CD4-positive, alpha-beta T cell (primary cell): ENCODE data around the gene SORT1. TPM values are rescaled to one million over a fixed set of nuclear protein-coding genes. Genes with fewer than 3 reads are reported as not detected.

Source experiments
- ATAC-seq: fragments of 200-7000 bp; cut with Tn5 transposase; one replicate; pipeline ENCODE4 v1.10.0; 2022; ENCODE audit warnings: mild to moderate bottlenecking; ENCODE audit not compliant: poor library complexity
- CTCF ChIA-PET: fragments of 350-600 bp; sonication (Branson Sonifier 250); formaldehyde crosslinking; loops from one replicate; lab custom pipeline; 2021; ENCODE audit warnings: antibody characterized with exemption, inconsistent platforms; lab: Charles Lee
- POLR2A ChIA-PET: fragments of 350-600 bp; sonication (Branson Sonifier 250); formaldehyde crosslinking; loops from one replicate; lab custom pipeline; 2021; ENCODE audit warnings: antibody characterized with exemption, inconsistent platforms; lab: Charles Lee
- DNase-seq, 14 experiments: peaks; one replicate each; pipeline ENCODE4 v3.0.0-alpha.2; 2013 to 2020; ENCODE audit warnings: mixed read lengths in 2 of 14
- H3K27ac ChIP-seq, 2 donors: one replicate each; pipeline versions ENCODE4 v1.5.1 to v1.7.0; 2013; ENCODE audit warnings: low read length in 2 of 2, low read depth in 1 of 2, mild to moderate bottlenecking in 1 of 2
- H3K27me3 ChIP-seq, 2 experiments: 1 replicate in 1 of 2; 2 replicates in 1 of 2; pipeline versions ENCODE4 v1.6.1 to v1.7.0; 2013; ENCODE audit warnings: low read length in 2 of 2, control low read depth in 1 of 2, mild to moderate bottlenecking in 1 of 2, moderate library complexity in 1 of 2; ENCODE audit not compliant: insufficient read depth in 2 of 2, control insufficient read depth in 1 of 2
- H3K36me3 ChIP-seq: one replicate; pipeline ENCODE4 v1.6.1; 2013; ENCODE audit warnings: low read length, control low read depth; ENCODE audit not compliant: insufficient read depth
- H3K4me1 ChIP-seq: one replicate; pipeline ENCODE4 v1.6.1; 2013; ENCODE audit warnings: low read length, control low read depth; ENCODE audit not compliant: insufficient read depth
- H3K4me3 ChIP-seq: one replicate; pipeline ENCODE4 v1.5.1; 2013; ENCODE audit warnings: mild to moderate bottlenecking, low read length, moderate library complexity
- H3K9me3 ChIP-seq, 2 experiments: 1 replicate in 1 of 2; 2 replicates in 1 of 2; pipeline versions ENCODE4 v1.6.1 to v1.7.0; 2013; ENCODE audit warnings: low read length in 2 of 2, mild to moderate bottlenecking in 2 of 2, control low read depth in 1 of 2, moderate library complexity in 1 of 2; ENCODE audit not compliant: control insufficient read depth in 1 of 2, insufficient read depth in 1 of 2
- H3K27ac Mint-ChIP-seq: one replicate; pipeline ENCODE4 v1.8.0; 2020; ENCODE audit warnings: mixed read lengths
- H3K27me3 Mint-ChIP-seq: one replicate; pipeline ENCODE4 v1.8.0; 2021; ENCODE audit warnings: mixed read lengths
- H3K36me3 Mint-ChIP-seq: one replicate; pipeline ENCODE4 v1.8.0; 2021; ENCODE audit warnings: low read depth, mixed read lengths
- H3K4me1 Mint-ChIP-seq: one replicate; pipeline ENCODE4 v1.8.0; 2021; ENCODE audit warnings: low read depth, mixed read lengths
- H3K4me3 Mint-ChIP-seq: one replicate; pipeline ENCODE4 v1.8.0; 2020; ENCODE audit warnings: mild to moderate bottlenecking, mixed read lengths
- H3K9me3 Mint-ChIP-seq: one replicate; pipeline ENCODE4 v1.8.0; 2020; ENCODE audit warnings: mixed read lengths
- intact Hi-C, 2 experiments: fragments of 100-400 bp; cut with DNase I in 1 of 2; cut with micrococcal nuclease in 1 of 2; formaldehyde crosslinking; loops; one replicate each; pipeline versions ENCODE4 v1.15.1 to v1.9.0; 2023 to 2025; cut with DNase I, micrococcal nuclease
- total RNA-seq, 174 experiments: library from RNA in 2 of 174; stranded (reverse) in 2 of 174; gene quantifications; one replicate each; pipeline ENCODE4 v1.2.3 and lab custom pipeline; 2021 to 2026
- TF ChIP-seq, protein P1 (sequence below): fragments of 200-600 bp; IDR thresholded peaks from one replicate; pipeline ENCODE4 v1.8.0; 2022; ENCODE audit warnings: antibody characterized with exemption, mild to moderate bottlenecking

Gene SORT1
- total RNA-seq, 2 experiments from 2014 or later: 0.22 to 0.73 TPM

DNA sequence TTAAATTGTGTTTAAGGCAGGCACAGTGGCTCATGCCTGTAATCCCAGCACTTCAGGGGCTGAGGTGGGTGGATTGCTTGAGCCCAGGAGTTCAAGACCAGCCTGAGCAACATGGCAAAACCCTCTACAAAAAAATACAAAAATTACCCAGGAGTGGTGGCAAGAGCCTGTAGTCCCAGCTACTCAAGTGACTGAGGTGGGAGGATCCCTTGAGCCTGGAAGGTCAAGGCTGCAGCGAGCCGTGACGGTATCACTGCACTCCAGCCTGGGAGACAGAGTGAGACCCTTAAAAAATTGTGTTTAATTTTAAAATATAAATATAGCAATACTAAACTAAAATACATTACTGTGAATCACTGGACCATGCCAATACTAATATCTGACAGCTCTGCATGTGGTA is 42.8 kb downstream of the SORT1 start:
- ATAC-seq: no peak
- H3K4me1 ChIP-seq: no peaks in the 10 kb centered on the region
- H3K36me3 ChIP-seq: no peaks in the 10 kb centered on the region
- DNase-seq: no peak
- H3K9me3 ChIP-seq: no peaks in the 10 kb centered on the region
- intact Hi-C loops: no loop called here
- no peak overlapping the region for H3K4me3 Mint-ChIP-seq
- no peaks in the 10 kb centered on the region for H3K36me3 Mint-ChIP-seq
- no peaks in the 10 kb centered on the region for H3K9me3 Mint-ChIP-seq
- ChIA-PET POLR2A (no interaction called here), CTCF (no interaction called here)
- peaks cover 5% of the 10 kb centered on the region for H3K4me1 Mint-ChIP-seq
- no peak overlapping the region for H3K27ac Mint-ChIP-seq
- no peaks in the 10 kb centered on the region for H3K27me3 ChIP-seq
- H3K27ac ChIP-seq: no peak overlapping the region
- H3K27me3 Mint-ChIP-seq: peaks cover 5% of the 10 kb centered on the region
- TF ChIP-seq, protein P1, sequence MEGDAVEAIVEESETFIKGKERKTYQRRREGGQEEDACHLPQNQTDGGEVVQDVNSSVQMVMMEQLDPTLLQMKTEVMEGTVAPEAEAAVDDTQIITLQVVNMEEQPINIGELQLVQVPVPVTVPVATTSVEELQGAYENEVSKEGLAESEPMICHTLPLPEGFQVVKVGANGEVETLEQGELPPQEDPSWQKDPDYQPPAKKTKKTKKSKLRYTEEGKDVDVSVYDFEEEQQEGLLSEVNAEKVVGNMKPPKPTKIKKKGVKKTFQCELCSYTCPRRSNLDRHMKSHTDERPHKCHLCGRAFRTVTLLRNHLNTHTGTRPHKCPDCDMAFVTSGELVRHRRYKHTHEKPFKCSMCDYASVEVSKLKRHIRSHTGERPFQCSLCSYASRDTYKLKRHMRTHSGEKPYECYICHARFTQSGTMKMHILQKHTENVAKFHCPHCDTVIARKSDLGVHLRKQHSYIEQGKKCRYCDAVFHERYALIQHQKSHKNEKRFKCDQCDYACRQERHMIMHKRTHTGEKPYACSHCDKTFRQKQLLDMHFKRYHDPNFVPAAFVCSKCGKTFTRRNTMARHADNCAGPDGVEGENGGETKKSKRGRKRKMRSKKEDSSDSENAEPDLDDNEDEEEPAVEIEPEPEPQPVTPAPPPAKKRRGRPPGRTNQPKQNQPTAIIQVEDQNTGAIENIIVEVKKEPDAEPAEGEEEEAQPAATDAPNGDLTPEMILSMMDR: no peak
- no peak overlapping the region for H3K4me3 ChIP-seq

GRCh38 chr1:109351457-109351856 is 46.3 kb downstream of the SORT1 start:
- POLR2A ChIA-PET: no interaction called here
- intact Hi-C loops: no loop called here

DNA sequence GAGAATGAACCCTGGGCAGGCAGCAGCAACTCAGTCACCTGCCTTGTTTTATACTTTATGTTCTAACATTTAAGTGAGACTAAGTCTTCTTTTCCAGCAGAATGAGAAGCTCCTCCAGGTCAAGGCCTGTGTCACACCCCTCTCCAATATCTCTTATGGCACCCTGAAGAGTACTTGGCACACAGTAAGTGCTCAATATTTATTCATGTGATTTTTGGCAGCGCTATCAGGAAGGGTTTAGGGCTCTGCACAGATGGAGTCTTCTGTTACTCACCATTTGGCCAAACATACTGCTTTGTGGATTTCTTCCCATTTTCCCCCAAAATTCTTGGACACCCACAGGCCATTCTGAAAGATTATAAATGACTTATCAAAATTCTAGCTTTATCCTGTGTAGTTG is 47.1 kb downstream of the SORT1 start:
- Mint-ChIP-seq H3K27me3 (peaks cover under 1% of the 10 kb centered on the region), H3K4me3 (no peak overlapping the region), H3K9me3 (no peaks in the 10 kb centered on the region), H3K4me1 (peaks cover 5% of the 10 kb centered on the region), H3K27ac (no peak overlapping the region), H3K36me3 (no peaks in the 10 kb centered on the region)
- Histone ChIP-seq H3K4me3 (no peak overlapping the region), H3K36me3 (no peaks in the 10 kb centered on the region), H3K4me1 (no peaks in the 10 kb centered on the region), H3K9me3 (no peaks in the 10 kb centered on the region), H3K27me3 (no peaks in the 10 kb centered on the region), H3K27ac (no peak overlapping the region)
- POLR2A ChIA-PET: no interaction called here
- CTCF ChIA-PET: no interaction called here
- DNase-seq (no peak), ATAC-seq (no peak)
- intact Hi-C loops: no loop called here
- TF ChIP-seq, protein P1: no peak

More at GRCh38 chr1:109351457-109351856, 46.3 kb downstream of the SORT1 start:
- no peak overlapping the region for H3K4me3 Mint-ChIP-seq
- no peaks in the 10 kb centered on the region for H3K9me3 ChIP-seq
- DNase-seq: no peak
- H3K36me3 ChIP-seq: no peaks in the 10 kb centered on the region
- H3K27me3 ChIP-seq: no peaks in the 10 kb centered on the region
- no peak overlapping the region for H3K27ac Mint-ChIP-seq
- ATAC-seq: no peak
- no peaks in the 10 kb centered on the region for H3K36me3 Mint-ChIP-seq
- no peaks in the 10 kb centered on the region for H3K27me3 Mint-ChIP-seq
- no peaks in the 10 kb centered on the region for H3K4me1 ChIP-seq
- no peak overlapping the region for H3K27ac ChIP-seq
- H3K4me3 ChIP-seq: no peak overlapping the region
- TF ChIP-seq, protein P1: no peak
- CTCF ChIA-PET: no interaction called here
- no peaks in the 10 kb centered on the region for H3K9me3 Mint-ChIP-seq
- peaks cover 5% of the 10 kb centered on the region for H3K4me1 Mint-ChIP-seq
